ENCODE data around the gene MSI2. TPM values are rescaled to one million over a fixed set of nuclear protein-coding genes. Genes with fewer than 3 reads are reported as not detected.

Gene MSI2
- total RNA-seq, 4 donors from 2014 or later, result 14.9 to 24.4 (median 19.8) TPM

DNA sequence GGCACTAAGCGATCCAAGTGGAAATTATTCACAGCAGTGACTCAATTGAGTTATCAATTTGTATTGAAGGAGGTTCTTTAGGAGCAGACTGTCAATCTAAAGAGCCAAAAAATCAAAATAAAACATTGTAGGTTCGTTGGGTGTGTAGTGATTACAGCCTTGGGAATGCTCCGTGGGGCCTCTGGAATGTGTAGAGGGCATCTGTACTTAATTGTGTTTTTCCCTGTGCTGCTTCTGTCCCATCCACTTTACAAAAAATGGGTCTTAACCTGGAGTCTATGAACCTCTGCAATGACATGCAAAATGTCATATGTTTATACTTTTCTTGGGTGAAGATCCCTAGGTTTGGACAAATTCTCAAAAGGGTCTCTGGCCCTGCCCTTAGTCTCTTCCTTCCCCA, 273.7 kb downstream of the MSI2 start:
- TF ChIP-seq CTCF (IDR thresholded peaks at IDR 0.05), result no peak
- no peak for ATAC-seq (ENCODE audit: low FRiP score)
- DNase-seq (ENCODE audit: low spot score), result no peak

DNA sequence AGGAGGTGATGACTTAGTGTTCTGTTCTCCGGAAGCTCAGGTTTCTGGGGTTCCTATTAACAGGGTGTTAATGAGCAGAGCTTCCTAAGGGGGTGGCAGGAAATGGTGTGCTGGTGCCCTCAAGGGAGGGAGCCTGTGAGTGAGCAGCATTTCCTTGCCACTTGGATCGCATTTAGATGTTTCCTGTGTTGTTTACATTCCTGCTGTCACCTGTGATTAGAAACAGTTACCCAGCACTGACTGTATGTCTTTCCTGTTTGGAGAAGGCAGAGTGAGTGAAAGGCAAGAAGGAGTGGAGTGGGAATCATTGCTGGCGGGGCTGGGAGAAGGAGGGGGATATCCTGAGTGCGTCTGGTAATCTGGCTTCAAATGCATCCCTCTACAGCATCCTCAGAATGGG, 274.2 kb downstream of the MSI2 start:
- ATAC-seq (ENCODE audit: low FRiP score) (no peak), DNase-seq (ENCODE audit: low spot score) (no peak)
- no peak for TF ChIP-seq CTCF (IDR thresholded peaks at IDR 0.05)

DNA sequence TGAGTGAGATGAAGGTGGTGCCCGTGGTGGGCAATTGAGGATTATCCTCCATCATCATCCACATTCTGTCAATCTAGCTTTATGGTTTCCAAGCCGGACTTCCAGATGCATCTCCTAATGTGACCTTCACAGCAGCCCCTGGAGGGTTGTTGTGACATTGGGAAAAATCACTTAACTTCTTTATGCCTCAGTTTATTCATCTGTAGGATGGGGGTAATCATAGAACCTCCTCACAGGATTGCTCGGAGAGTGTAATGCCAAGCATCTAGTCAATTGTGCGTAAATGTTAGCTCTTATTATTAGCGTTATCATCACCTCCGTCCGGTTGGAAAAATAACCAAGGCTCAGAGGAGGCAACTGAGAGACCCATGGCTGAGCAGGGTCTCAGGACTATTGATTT, 274.8 kb downstream of the MSI2 start:
- TF ChIP-seq CTCF (IDR thresholded peaks at IDR 0.05), result no peak
- DNase-seq (ENCODE audit: low spot score), result no peak
- ATAC-seq (ENCODE audit: low FRiP score), result no peak

DNA sequence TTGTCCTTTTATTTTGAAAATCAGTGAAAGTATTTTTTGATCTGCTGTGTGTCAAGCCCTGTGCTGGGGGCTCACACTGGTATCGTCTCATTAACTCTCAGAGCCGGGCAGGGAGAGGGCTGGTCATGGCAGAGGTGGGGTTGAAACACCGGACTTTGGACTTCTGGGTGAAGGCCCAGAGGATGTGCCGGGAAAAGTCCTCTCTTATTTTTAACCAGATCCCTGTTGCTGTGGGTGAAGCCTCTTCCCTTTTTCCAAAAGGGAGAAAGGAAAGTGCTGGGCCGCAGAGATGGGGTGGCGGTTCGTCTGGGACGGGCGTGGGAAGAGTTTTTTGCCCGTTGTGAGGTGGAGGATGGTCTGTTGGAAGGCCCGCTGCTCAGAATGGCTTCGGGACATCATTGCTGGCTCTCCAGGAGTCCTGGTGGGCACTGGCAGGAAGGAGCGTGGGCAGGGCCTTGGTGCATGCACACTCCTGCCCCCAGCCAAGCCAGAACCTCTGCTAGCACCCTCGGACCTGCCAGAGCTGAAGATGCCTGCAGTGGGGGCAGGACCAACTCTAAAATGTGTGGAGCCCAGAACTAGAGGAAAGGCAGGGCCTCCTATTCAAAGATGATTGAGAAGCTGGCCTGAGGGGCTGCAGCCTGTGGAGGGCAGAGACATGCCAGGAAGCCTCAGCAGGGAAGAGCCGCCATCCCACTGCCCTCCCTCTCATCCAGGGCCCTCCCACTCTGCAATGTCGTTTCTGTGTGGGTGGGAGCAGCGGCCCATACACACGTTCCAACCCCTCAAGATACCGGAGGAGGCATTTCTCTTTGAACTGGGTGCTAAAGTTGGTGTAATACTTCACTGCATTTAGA, 275.6 kb downstream of the MSI2 start:
- DNase-seq (ENCODE audit: low spot score), result no peak
- ATAC-seq (ENCODE audit: low FRiP score), result no peak
- TF ChIP-seq CTCF (IDR thresholded peaks at IDR 0.05), result no peak

DNA sequence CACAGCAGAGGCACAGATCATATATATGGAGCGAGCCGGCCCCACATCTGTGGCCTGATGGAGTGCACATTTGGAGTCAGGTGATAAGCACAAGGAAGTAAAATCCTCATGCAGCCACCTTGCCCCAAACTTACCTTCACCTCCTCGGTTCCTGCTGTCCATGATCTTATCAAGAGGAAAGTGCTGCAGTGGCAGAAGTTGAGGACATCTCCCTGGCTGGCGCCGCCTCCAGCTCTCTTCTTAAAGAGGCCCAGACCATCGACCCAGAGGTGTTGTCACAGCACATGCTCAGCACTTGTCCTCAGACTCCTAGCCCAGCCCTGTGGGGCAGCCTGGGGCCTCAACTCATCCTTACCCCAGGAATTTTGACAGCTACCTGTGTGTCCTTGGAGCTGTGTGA, 276.2 kb downstream of the MSI2 start:
- TF ChIP-seq CTCF (IDR thresholded peaks at IDR 0.05), result no peak
- no peak for ATAC-seq (ENCODE audit: low FRiP score)
- DNase-seq (ENCODE audit: low spot score), result no peak

DNA sequence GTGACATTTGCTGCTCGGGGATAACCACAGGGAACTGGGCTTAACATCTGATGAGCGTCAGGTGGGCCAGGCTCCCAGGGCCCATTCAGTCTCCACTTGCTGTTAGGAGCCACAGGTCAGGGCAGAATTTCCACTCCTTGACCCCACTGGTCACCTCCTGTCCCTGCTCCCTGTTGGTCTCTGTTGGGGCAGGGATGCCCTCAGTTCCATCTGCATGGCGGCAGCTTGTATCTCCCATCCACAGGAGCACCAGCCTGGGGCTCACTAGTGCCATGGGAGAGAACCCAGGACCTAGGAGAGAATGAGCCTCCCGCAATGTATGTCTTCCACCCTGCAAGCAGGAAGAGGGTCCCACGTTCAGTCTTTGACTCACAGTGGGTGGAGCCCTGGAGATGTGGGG, 276.6 kb downstream of the MSI2 start:
- no peak for ATAC-seq (ENCODE audit: low FRiP score)
- TF ChIP-seq CTCF (IDR thresholded peaks at IDR 0.05), result no peak

GRCh38 chr17:57533684-57534305, 277.5 kb downstream of the MSI2 start:
- ATAC-seq (ENCODE audit: low FRiP score), result no peak
- no peak for TF ChIP-seq CTCF (IDR thresholded peaks at IDR 0.05)
- no peak for DNase-seq (ENCODE audit: low spot score)

More for the DNA sequence above, 276.6 kb downstream of the MSI2 start:
- DNase-seq (ENCODE audit: low spot score), result no peak
